GM21825 (cell line): ENCODE measurements around the gene CCDC80.

ENCODE experiments used
- ATAC-seq: cut with Tn5 transposase; IDR thresholded peaks from one replicate; pipeline ENCODE4 v1.9.1; 2021; ENCODE audit warnings: mild to moderate bottlenecking, moderate library complexity; ENCODE audit not compliant: unreplicated experiment

Gene CCDC80

GRCh38 chr3:112656043-112656442 is 15.1 kb upstream of the CCDC80 start:
- ATAC-seq = no peak

- no peak for ATAC-seq
These were observed 14.0 kb upstream of the CCDC80 start for GRCh38 chr3:112654979-112655378.

GRCh38 chr3:112654492-112654891 is 13.5 kb upstream of the CCDC80 start:
- no peak for ATAC-seq

- ATAC-seq = no peak
These were observed 12.9 kb upstream of the CCDC80 start for GRCh38 chr3:112653881-112654300.

- no peak for ATAC-seq
These were observed 12.4 kb upstream of the CCDC80 start for GRCh38 chr3:112653209-112653871.

- ATAC-seq = no peak
These were observed 10.6 kb upstream of the CCDC80 start for GRCh38 chr3:112651516-112651915.

- no peak for ATAC-seq
These were observed 10.1 kb upstream of the CCDC80 start for GRCh38 chr3:112651071-112651470.

- ATAC-seq = no peak
These were observed 9.5 kb upstream of the CCDC80 start for GRCh38 chr3:112650482-112650881.

- ATAC-seq = no peak
These were observed 8.5 kb upstream of the CCDC80 start for GRCh38 chr3:112649478-112649735.

GRCh38 chr3:112647122-112647521 is 6.2 kb upstream of the CCDC80 start:
- no peak for ATAC-seq

- ATAC-seq = no peak
These were observed 5.7 kb upstream of the CCDC80 start for GRCh38 chr3:112646623-112647022.

- ATAC-seq = no peak
These were observed 3.5 kb upstream of the CCDC80 start for GRCh38 chr3:112644453-112644852.

GRCh38 chr3:112643621-112644240 is 2.8 kb upstream of the CCDC80 start:
- no peak for ATAC-seq

GRCh38 chr3:112642912-112643506 is 2.1 kb upstream of the CCDC80 start:
- ATAC-seq = peak; percentile 88

- ATAC-seq = no peak
These were observed 540 bp downstream of the CCDC80 start for GRCh38 chr3:112640276-112640929.

- ATAC-seq = no peak
These were observed 1.3 kb downstream of the CCDC80 start for GRCh38 chr3:112639455-112640225.

- no peak for ATAC-seq
These were observed 2.5 kb downstream of the CCDC80 start for GRCh38 chr3:112638327-112639020.

- no peak for ATAC-seq
These were observed 3.2 kb downstream of the CCDC80 start for GRCh38 chr3:112637700-112638099.

GRCh38 chr3:112635674-112636073 is 5.3 kb downstream of the CCDC80 start:
- ATAC-seq = no peak

- ATAC-seq = no peak
These were observed 6.0 kb downstream of the CCDC80 start for GRCh38 chr3:112634786-112635541.
